SK-N-SH treated with all-trans-retinoic acid at 6 μM for 48 hours (cell line): ENCODE measurements around the gene L3HYPDH.

Experiments
- BACH2 ChIP-seq: fragments of 250-450 bp; sonication (Bioruptor Pico); IDR thresholded peaks from 2 replicates; pipeline ENCODE4 v1.9.0; 2021; ENCODE audit warnings: mild to moderate bottlenecking, borderline replicate concordance
- ZFP3 ChIP-seq: fragments of 250-450 bp; sonication (Bioruptor Pico); IDR thresholded peaks from 2 replicates; pipeline ENCODE4 v1.5.0; 2020; ENCODE audit warnings: mild to moderate bottlenecking, moderate library complexity
- ZNF565 ChIP-seq: fragments of 450-650 bp; formaldehyde crosslinking; conservative IDR thresholded peaks from 2 replicates; pipeline ENCODE4 v1.5.0; 2020; ENCODE audit warnings: low read depth, mild to moderate bottlenecking, moderate library complexity

DNA sequence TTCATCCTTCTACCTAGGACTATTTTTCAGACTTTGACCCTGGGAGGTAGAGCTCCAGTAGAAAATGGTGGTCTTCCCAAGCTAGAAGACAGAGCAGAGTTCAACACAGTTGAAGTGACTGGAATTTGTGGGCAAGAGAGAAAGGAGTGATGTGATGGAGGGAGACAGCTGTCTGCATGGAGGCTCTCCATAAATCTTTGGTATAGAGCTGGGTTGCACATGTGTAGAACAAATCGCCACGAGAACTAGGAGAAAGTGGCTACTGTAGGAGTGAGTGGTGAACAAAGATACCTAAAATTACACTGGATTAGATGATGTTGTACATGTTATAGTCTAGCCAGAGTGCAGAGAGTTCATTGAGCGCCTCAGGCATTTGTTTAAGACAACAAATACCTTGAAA is 33.5 kb downstream of the L3HYPDH start:
- TF ChIP-seq BACH2 (CRISPR knock-in tag) (no peak), ZFP3 (no peak), ZNF565 (CRISPR knock-in tag) (no peak)
